Thoracic aorta (tissue), 2 donors: ENCODE results near the gene ZKSCAN3. TPM values are rescaled to one million over a fixed set of nuclear protein-coding genes. Genes with fewer than 3 reads are reported as not detected.

Experiments used
- total RNA-seq, 2 donors: library from RNA; depleted of rRNA; stranded (reverse); fragments of >200 nt; gene quantifications; one replicate each; pipeline versions ENCODE4 v1.1.0 to v1.2.3, GENCODE V29; 2016

Gene ZKSCAN3
- total RNA-seq, 2 donors from 2014 or later: 3.4 to 4.5 TPM

Other genes with a start within 250 kb of the ZKSCAN3 start
- gene ZSCAN16, start 225.3 kb upstream of the ZKSCAN3 start, total RNA-seq: 1 to 10 TPM in 1 of 2 donors, under 1 TPM in 1; 0.81 to 2.5 TPM
- 10 to 100 TPM; 19.2 to 36.2 TPM for gene ZKSCAN8, start 208.1 kb upstream of the ZKSCAN3 start, total RNA-seq
- 10 to 100 TPM; 11.6 to 29.0 TPM for gene ZSCAN9, start 124.7 kb upstream of the ZKSCAN3 start, total RNA-seq
- 1 to 10 TPM; 2.3 to 2.4 TPM for gene ZKSCAN4, start 97.7 kb upstream of the ZKSCAN3 start, total RNA-seq
- gene NKAPL, start 90.7 kb upstream of the ZKSCAN3 start, total RNA-seq: 1 to 10 TPM in 1 of 2 donors, under 1 TPM in 1; 0.49 to 1.1 TPM
- gene ZSCAN26, start 82.8 kb upstream of the ZKSCAN3 start, total RNA-seq: 10 to 100 TPM; 25.7 to 45.0 TPM
- gene PGBD1, start 68.4 kb upstream of the ZKSCAN3 start, total RNA-seq: 1 to 10 TPM; 7.3 to 8.3 TPM
- gene ZSCAN31, start 13.8 kb upstream of the ZKSCAN3 start, total RNA-seq: 10 to 100 TPM in 1 of 2 donors, 1 to 10 TPM in 1; 4.2 to 15.4 TPM
- gene ZSCAN12, start 49.8 kb downstream of the ZKSCAN3 start, total RNA-seq: 1 to 10 TPM; 1.6 to 4.3 TPM
- 1 to 10 TPM; 1.6 to 1.9 TPM for gene ZSCAN23, start 93.5 kb downstream of the ZKSCAN3 start, total RNA-seq
- gene GPX6, start 165.8 kb downstream of the ZKSCAN3 start, total RNA-seq: not detected
- gene GPX5, start 175.9 kb downstream of the ZKSCAN3 start, total RNA-seq: not detected